ENCODE data around the gene DNAJC5. TPM values are rescaled to one million over a fixed set of nuclear protein-coding genes. Genes with fewer than 3 reads are reported as not detected.

Gene DNAJC5
- total RNA-seq, 4 donors from 2014 or later: 40.6 to 59.7 (median 49.7) TPM

DNA sequence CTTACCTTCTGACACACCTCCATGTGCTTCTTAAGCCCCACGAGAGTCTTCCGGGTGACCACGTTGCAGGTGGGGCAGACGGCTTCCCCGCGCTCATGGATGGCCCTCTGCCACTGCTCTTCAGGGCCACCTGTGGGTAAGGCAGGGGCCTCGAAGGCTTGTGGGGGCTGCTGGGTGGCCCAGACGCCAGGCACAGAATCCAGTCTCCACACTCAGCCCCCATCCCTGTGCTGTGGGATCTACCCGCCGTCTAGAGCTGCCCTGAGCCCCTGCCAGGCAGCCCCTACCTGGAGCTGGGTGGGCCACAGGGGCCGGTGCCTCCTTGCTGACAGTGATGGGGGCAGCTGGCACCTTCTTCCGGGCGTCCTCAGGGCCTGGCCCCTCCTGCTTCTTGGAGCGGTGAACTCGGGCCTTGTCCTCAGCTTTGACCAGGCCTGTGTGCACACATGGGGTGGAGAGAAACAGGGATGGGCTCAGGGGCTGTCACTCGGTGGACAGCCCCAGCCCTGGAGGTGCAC is 68.9 kb downstream of the DNAJC5 start:
- TF ChIP-seq POLR2A (IDR thresholded peaks at IDR 0.05): no peak
- TF ChIP-seq, protein P1, sequence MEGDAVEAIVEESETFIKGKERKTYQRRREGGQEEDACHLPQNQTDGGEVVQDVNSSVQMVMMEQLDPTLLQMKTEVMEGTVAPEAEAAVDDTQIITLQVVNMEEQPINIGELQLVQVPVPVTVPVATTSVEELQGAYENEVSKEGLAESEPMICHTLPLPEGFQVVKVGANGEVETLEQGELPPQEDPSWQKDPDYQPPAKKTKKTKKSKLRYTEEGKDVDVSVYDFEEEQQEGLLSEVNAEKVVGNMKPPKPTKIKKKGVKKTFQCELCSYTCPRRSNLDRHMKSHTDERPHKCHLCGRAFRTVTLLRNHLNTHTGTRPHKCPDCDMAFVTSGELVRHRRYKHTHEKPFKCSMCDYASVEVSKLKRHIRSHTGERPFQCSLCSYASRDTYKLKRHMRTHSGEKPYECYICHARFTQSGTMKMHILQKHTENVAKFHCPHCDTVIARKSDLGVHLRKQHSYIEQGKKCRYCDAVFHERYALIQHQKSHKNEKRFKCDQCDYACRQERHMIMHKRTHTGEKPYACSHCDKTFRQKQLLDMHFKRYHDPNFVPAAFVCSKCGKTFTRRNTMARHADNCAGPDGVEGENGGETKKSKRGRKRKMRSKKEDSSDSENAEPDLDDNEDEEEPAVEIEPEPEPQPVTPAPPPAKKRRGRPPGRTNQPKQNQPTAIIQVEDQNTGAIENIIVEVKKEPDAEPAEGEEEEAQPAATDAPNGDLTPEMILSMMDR (IDR thresholded peaks at IDR 0.05): no peak
- intact Hi-C loops (cut with DNase I; ENCODE audit: low total_unique reads): no loop called here
- WGBS, 2 donors: 94 to 99% methylated on average over 12 to 14 of the region's 16 CpGs
- H3K4me3 ChIP-seq (ENCODE audit: low read depth, poor library complexity, severe bottlenecking): no peak overlapping the region
- DNase-seq (ENCODE audit: low spot score in 2 of 2): no peak

DNA sequence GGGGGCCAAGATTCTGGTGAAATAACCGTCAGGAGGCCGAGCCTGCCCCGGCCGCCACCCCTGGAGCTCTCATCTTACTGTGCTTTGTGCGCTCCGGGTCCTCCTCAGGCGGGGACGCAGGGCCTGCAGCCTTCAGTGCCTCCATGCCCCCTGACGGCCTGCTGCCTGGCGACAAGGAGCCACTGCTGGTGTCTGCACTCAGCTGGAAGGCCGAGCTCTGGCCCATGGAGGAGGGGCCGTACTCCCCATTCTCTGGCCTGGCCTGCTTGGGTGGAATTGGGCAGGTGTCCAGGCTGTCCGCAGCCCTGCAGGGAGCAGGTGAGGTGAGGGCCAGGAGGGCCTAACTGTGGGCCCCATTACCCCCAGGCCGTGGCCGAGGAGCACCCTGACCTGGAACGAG is 69.5 kb downstream of the DNAJC5 start:
- intact Hi-C loops (cut with DNase I; ENCODE audit: low total_unique reads): no loop called here
- no peak for DNase-seq (ENCODE audit: low spot score in 2 of 2)
- no peak overlapping the region for H3K4me3 ChIP-seq (ENCODE audit: low read depth, poor library complexity, severe bottlenecking)
- no peak for TF ChIP-seq POLR2A (IDR thresholded peaks at IDR 0.05)
- TF ChIP-seq, protein P1 (IDR thresholded peaks at IDR 0.05): no peak
- 96 to 97% methylated on average over 14 to 16 of the region's 16 CpGs for WGBS, 2 donors

DNA sequence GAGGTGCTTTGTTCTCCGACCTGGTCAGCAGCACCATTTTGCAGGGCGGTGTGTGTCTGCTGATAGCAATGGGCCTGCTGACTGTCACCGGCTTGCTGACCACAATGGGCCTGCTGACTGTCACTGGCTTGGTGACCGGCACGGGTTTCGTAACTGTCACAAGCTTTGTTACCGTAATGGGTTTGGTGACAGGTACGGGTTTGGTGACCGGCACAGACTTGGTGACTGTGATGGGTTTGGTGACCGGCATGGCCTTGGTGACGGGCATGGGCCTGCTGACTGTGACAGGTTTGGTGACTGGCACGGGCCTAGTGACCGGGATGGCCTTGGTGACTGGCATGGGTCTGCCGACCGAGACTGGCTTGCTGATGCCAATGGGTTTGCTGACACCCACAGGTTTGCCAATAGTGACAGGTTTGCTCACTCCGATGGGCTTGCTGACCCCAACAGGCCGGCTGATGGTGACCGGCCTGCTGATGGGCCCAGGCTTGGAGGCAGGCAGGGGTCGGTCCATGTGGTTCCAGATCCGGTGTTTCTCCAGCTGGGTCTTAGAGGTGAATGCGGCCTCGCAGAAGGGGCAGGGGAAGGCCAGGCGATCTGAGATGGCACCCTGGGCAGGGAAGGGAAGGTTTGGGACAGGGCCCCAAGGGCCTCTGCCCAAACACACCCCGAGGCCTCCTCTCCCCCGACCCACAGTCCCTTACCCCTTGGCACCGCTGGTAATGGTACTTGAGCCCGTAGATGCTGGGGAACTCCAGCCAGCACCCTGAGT is 71.4 kb downstream of the DNAJC5 start:
- DNase-seq (ENCODE audit: low spot score in 2 of 2): no peak
- intact Hi-C loops (cut with DNase I; ENCODE audit: low total_unique reads): no loop called here
- 93% methylated on average over 24 of the region's 27 CpGs for WGBS, 2 donors
- TF ChIP-seq, protein P1 (IDR thresholded peaks at IDR 0.05): no peak
- TF ChIP-seq POLR2A (IDR thresholded peaks at IDR 0.05): no peak
- H3K4me3 ChIP-seq (ENCODE audit: low read depth, poor library complexity, severe bottlenecking): no peak overlapping the region

DNA sequence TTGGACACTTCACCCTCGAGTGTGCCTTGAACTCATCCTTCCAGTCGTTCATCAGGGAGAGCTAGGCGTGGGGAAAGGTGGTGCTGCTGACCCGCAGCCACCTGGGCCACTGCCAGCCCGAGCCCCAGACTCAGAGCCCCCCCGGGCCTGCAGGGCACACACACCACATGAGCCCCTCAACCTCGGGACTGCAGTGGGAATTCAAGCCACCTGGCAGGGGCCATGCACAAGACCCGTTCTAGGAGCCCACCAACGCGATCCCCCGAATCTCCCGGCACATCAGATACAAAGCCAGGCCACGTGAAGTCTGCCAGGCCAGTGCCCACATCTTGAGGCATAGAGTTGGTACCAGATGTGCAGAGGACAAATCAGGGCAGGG is 72.0 kb downstream of the DNAJC5 start:
- H3K4me3 ChIP-seq (ENCODE audit: low read depth, poor library complexity, severe bottlenecking): no peak overlapping the region
- intact Hi-C loops (cut with DNase I; ENCODE audit: low total_unique reads): no loop called here
- TF ChIP-seq POLR2A (IDR thresholded peaks at IDR 0.05): no peak
- TF ChIP-seq, protein P1 (IDR thresholded peaks at IDR 0.05): no peak
- DNase-seq (ENCODE audit: low spot score in 2 of 2): no peak
- WGBS, 2 donors: 92 to 95% methylated on average over 9 to 12 of the region's 13 CpGs

GRCh38 chr20:63967330-63968135 is 72.6 kb downstream of the DNAJC5 start:
- WGBS, 2 donors: 90 to 96% methylated on average over 28 of the region's 28 CpGs
- intact Hi-C loops (cut with DNase I; ENCODE audit: low total_unique reads): no loop called here
- TF ChIP-seq POLR2A (IDR thresholded peaks at IDR 0.05): no peak
- TF ChIP-seq, protein P1 (IDR thresholded peaks at IDR 0.05): no peak
- no peak overlapping the region for H3K4me3 ChIP-seq (ENCODE audit: low read depth, poor library complexity, severe bottlenecking)
- no peak for DNase-seq (ENCODE audit: low spot score in 2 of 2)
